GM19463 (cell line): ENCODE results near the gene ETNPPL.

Experiments used
- ATAC-seq: cut with Tn5 transposase; IDR thresholded peaks from one replicate; pipeline ENCODE4 v1.9.1; 2021; ENCODE audit warnings: mild to moderate bottlenecking, moderate library complexity; ENCODE audit not compliant: unreplicated experiment

ETNPPL gene

DNA sequence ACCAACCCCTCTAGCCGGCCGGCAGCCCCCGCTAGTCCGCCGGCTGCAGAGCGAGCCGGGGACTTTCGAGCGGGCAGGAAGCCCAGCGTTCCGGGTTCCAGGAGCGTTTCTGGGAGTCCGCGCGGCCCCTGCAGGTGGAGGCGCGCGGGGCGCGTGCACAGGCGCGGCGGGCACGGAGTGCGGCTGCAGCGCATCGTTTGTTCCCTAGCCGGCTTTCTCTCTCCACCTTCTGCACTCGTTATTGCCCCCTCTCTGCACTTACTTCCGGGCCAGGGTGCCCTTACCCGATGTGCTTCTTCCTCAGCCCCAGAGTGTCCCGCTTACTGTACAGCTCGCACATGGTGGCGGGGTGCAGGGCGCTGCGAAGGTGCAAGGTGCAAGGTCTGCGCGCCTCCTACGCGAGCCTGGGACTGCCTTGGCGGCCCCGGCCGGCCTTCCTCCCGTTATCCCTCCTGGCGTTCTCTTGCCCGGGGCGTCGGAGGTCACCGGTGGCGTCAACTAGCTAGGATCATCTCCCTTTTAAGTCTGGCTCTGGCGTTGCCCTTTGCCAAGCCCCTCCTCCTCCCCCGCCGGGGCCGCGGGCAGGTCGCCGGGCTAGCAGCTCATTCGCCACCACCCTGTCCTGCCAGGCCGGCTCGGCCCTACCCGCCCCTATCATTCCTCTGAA, at the start of gene ETNPPL:
TSS of gene ETNPPL (minus strand) at position 495 of the 667 bp plus-strand sequence. CDS start at position 340, 155 bp downstream.
- no peak for ATAC-seq

DNA sequence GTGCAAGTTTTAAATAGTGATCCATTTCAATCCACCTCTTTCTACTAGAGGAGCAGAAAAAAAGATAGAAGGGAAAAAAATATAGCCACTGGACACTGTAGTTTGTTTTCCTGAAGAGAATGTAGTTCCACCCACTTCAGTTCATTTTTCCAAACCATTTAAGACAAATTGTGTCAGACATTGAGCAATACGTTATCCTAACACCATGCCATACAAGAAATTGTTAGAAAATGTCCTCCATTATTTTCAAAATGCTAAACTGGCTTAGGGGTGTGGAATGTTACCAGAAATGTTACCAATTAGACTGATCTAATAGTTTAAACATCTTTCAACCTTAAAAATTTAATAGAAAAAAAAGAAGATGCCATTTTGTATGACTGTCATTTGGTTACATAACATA, 48.6 kb upstream of the ETNPPL start:
- no peak for ATAC-seq

GRCh38 chr4:108810087-108810486, 47.2 kb upstream of the ETNPPL start:
- ATAC-seq = no peak

DNA sequence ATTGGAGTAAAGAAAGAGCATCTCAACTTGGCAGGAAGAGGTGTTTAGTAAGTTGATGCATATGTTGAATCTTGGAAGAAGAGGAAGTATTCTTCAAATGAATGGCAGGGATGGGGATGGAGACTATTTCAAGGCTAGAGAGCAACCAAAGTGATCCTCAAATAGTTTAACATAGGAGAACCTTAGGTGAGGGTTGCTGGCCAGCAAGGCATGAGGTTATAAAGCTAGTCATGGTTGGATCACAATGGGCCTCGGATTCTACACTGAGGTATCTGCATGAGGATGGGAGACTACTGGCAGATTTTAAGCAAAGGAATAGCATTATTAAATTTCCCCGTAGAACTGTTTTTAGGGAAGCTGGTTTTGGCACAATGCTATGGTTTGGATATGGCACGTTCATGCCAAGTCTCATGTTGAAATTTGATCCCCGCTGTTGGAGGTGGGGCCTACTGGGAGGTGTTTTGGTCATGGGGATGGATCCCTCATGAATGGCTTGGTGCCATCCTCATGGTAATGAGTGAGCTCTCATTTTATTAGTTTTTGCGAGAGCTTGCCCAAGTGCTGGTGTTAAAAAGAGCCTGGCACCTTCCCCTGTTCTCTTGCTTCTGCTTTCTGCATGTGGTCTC, 41.9 kb upstream of the ETNPPL start:
- ATAC-seq = no peak

- no peak for ATAC-seq
These were observed 36.5 kb upstream of the ETNPPL start for GRCh38 chr4:108799306-108799705.

DNA sequence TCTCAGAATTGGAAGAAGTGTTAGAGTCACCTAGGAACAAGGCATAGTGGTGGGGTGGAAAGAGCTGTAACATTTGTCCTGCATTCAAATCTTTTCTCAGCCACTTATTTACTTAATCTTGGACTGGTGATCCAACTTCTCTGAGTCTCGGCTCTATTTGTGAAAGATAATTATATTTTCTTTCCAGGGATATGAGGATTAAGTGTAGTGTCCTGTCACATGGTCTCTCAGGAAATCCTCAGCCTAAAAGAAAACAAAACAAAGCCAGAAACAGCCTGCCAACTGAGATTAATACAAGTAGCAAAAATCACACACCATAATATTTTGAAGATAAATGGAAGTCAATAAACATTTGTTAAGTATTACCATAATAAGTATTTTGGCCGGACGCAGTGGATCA, 33.3 kb upstream of the ETNPPL start:
- no peak for ATAC-seq

GRCh38 chr4:108795733-108796132, 32.9 kb upstream of the ETNPPL start:
- no peak for ATAC-seq

- no peak for ATAC-seq
These were observed 31.3 kb upstream of the ETNPPL start for GRCh38 chr4:108794136-108794535.

DNA sequence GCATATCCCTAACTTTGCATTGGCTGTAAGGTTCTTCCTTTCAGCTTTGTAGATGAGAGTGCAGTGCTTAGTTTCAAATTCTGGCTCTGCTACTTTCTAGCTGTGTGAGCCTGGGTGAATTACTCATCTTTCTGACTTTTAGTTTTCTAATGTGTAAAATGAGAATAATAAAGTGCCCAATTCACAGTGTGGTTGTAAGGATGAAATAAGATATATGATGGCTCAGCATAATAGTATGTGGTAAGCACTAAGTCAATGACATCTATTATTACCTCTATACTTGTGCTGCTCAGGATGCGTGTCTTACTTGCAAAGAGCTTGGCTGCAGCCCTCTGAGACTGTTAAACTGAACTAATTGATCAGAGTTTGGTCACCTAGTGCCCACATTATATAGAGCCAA, 30.6 kb upstream of the ETNPPL start:
- ATAC-seq = no peak

GRCh38 chr4:108788731-108789130, 25.9 kb upstream of the ETNPPL start:
- ATAC-seq = no peak

DNA sequence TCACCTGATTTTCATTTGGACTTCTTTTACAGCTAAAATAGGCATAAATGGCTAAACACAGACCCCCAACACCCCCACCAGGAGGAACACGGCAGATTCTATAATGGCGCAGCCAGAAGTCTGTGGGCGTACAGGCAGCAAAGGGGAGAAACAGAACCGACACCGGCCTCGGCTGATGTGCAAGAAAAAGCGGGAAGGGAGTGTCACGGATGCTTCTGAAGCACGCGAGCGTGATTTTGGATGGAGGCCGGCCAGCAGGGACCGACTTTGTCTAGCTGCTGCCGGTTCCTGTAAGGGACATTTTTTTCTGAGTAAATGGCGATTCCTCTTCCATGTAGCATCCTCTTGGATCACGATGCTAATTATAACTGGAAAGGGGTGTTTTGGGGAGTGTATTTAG, 24.9 kb upstream of the ETNPPL start:
- no peak for ATAC-seq

- no peak for ATAC-seq
These were observed 24.3 kb upstream of the ETNPPL start for GRCh38 chr4:108787106-108787505.

GRCh38 chr4:108786351-108786750, 23.5 kb upstream of the ETNPPL start:
- no peak for ATAC-seq

DNA sequence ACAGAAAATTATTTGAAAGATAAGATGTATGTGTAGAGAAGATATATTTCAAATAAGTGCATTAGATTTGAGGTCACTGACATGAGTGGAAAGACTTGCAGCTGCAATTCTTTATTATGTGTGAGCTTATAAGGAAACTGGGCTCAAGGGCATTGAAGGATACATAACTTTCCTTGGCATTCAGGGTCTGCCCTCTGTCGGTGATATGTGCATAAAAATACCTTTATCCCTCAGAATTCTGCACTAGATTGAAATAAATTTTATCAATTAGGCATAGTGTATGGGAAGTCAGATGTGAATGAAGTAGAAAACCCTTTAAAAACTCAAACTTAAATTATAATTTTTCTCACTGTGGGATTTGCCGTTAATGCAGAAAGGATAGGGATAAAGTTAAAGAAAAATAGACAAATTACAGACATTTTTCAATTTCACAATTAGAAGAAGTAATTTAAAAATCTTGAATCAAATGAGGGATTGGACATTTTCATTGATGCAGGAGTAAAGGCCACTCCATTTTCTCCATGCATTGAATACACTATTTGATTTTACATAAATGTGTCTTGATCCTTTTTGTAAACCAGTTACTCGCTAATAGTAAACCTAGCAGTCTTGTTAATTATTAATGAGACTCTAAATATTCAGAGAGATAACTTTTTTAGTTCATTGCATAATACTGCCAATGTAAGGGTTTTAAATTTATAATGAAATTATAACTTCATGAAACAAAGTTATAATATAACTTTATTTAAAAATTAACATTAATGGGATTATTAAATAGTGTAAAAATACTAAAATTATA, 21.0 kb upstream of the ETNPPL start:
- ATAC-seq = no peak

- ATAC-seq = no peak
These were observed 17.1 kb upstream of the ETNPPL start for GRCh38 chr4:108779958-108780357.

DNA sequence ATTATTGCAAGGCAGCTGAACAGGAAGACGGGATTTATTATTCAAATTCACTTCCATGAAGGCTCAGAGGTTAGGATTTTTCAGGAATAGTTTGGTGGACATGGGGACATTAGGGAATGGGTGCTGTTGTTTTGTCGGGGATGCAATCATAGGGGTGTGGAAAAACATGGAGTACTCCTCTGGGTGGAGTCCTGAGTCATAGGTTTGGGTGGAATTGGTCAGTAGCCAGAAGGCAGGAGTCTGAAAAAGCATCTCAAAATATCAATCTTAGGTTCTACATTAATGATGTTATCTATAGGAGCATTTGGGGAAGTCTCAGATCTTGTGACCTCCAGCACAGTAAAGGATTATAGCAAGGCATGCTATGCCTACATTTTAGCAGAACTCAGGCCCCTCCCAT, 14.5 kb upstream of the ETNPPL start:
- ATAC-seq = no peak

DNA sequence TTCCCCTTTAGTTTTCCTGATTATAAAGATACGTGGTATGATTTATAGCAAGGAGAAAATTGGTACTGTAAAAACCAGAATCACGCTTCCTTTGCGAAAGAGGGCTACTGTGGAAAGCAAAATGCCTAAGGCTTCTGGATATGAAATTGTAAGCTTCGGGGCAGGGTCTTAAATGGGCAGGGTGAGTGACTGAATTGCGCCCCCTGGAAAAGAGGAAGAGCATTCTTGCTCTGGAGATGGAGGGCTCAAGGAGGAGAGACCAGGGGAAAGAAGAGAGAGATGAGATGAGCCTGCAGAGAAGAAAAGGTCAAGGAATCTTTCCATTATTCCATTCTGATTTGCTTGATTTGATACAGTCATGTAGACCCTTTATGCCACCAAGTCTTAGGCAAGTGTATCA, 13.1 kb upstream of the ETNPPL start:
- ATAC-seq = no peak

DNA sequence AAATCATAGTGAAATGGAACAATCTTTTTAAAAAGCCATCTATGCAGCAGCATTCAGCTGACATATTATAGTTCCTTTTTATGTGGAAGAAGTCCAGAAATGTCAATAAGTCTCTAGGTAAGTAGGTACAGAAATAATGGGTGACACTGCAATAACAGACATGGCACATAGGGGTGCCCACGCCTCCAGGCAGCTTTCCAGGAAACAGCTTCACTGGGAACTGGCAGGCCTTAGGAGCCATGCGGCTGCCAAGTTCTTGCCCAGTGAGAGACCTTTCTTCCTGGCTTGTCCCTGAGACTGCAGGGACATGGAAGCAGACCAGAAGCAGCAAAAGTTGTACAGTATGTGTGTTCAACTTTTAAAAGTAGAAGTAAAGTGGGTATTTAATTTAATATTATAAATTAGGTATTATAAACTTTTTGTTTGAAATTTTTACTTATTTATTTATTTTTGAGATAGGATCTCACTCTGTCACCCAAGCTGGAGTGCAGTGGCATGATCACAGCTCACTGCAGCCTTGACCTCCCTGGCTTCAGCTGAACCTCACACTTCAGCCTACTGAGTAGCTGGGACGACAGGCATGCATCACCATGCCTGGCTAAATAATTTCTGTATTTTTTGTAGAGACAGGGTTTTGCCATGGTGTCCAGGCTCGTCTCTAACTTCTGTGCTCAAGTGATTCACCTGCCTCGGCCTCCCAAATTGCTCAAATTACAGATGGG, 12.1 kb upstream of the ETNPPL start:
- ATAC-seq = no peak

DNA sequence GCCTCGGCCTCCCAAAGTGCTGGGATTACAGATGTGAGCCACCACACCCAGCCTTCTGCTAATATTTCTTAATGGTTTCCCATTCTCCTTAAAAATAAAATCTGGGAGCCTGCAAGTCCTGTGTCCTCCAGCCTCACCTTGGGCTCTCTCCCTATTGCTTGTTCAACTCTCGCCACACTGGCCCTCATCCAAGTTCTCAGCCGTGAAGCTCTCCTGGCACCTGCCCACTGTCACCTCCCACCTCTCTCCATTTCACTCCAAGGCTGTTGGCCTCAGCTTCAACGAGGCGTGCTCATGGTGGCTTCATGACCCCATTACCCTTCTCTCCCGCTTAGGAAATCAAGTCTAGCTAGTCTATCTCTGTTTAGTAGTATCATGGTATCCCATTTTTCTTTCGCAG, 9.5 kb upstream of the ETNPPL start:
- no peak for ATAC-seq

DNA sequence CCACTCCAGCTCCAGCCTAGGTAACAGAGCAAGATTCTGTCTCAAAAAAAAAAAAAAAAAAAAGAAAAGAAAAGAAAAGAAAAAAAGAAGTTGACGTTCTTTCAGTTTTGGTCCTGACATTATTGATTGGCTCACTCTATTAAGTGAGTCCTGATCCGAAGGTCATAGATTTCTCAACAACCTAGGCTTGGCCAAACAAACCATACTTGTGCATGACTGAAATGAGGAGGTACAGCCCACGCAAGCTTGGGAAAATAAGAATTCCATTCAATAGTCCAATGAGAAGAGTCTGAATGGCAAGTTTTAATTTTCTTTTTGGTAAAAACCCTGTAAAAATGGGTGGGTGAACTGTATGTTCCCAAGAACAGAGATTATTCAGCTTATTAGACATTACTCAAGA, 3.2 kb upstream of the ETNPPL start:
- ATAC-seq = no peak

DNA sequence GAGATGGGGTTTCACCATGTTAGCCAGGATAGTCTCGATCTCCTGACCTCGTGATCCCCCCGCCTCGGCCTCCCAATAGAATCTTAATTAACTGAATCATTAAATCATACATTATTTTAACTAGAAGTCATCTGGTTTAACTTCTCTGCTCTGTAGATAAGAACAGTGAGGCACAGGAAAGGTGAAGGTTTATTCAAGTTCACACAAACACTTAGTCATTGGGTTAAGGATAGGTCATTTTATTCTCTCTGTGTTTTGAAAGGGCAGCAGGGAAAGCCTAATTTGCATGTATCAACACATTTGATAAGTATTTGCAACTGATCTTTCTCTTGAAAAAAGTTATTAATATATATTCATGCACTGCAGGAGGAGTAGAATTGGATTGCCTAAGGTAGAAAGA, 1.1 kb upstream of the ETNPPL start:
- no peak for ATAC-seq

GRCh38 chr4:108763226-108763593, 357 bp upstream of the ETNPPL start:
- ATAC-seq = no peak
